K562 (cell line): Measurements from ENCODE around the gene CDHR2. TPM values are rescaled to one million over a fixed set of nuclear protein-coding genes. Genes with fewer than 3 reads are reported as not detected.

Experiments used
- ATAC-seq: fragments of 200-7000 bp; cut with Tn5 transposase; 3 replicates; pipeline ENCODE4 v1.9.1; 2020; ENCODE audit warnings: moderate library complexity
- BruUV-seq: library from RNA; stranded (reverse); fragments of 400-500 nt; replicated peaks from 2 replicates; lab custom pipeline; 2021; lab: Mats Ljungman, UMichigan
- CTCF ChIA-PET: fragments of 300-600 bp; formaldehyde crosslinking; extraction: SDS; loops from one replicate; lab custom pipeline; 2021; ENCODE audit warnings: low intra/inter-chr PET ratio; lab: Yijun Ruan, JAX
- POLR2A ChIA-PET: fragments of 300-600, 350-650 bp; sonication (Branson Sonifier 250); formaldehyde crosslinking; extraction: SDS; loops from one replicate; lab custom pipeline; 2021; ENCODE audit warnings: antibody characterized with exemption, inconsistent platforms; lab: Yijun Ruan, JAX
- DNase-seq, 4 experiments: peaks; one replicate each; pipeline versions ENCODE4 v3.0.0 to v3.0.0-alpha.2; 2011 to 2018; ENCODE audit warnings: low spot score in 3 of 4, mixed read lengths in 3 of 4; ENCODE audit errors: extremely low read depth in 1 of 4
- FAIRE-seq: peaks from 2 replicates; lab custom pipeline; 2011; peaks lifted over from hg19 to GRCh38; lab: Jason Lieb, UNC
- H2AFZ ChIP-seq: 2 replicates; pipeline ENCODE4 v1.6.0; 2011; ENCODE audit warnings: low read depth, low read length, control low read depth, inconsistent platforms
- H3K27ac ChIP-seq: fragments of 200-600 bp; 3 replicates; pipeline ENCODE4 v1.8.0; 2011; ENCODE audit warnings: low read depth, mild to moderate bottlenecking, control low read depth, inconsistent platforms, low read length, moderate library complexity, mixed read lengths; ENCODE audit errors: extremely low read depth
- H3K27me3 ChIP-seq, 2 experiments: fragments of 300-600 bp in 1 of 2; 2 replicates in 1 of 2; 3 replicates in 1 of 2; pipeline versions ENCODE4 v1.6.0 to v1.8.0; 2011; ENCODE audit warnings: inconsistent platforms in 2 of 2, low read length in 2 of 2, mild to moderate bottlenecking in 1 of 2, mixed read lengths in 1 of 2, moderate library complexity in 1 of 2; ENCODE audit not compliant: control insufficient read depth in 2 of 2, insufficient read depth in 2 of 2
- H3K36me3 ChIP-seq: fragments of 300-600 bp; 3 replicates; pipeline ENCODE4 v1.8.0; 2011; ENCODE audit warnings: mild to moderate bottlenecking, low read length, inconsistent platforms; ENCODE audit not compliant: control insufficient read depth, insufficient read depth
- H3K4me1 ChIP-seq, 2 experiments: fragments of 200-600 bp in 1 of 2; replicated peaks in 1 of 2; 2 replicates in 1 of 2; 3 replicates in 1 of 2; pipeline versions ENCODE4 v1.5.1 to v1.8.0; 2011; ENCODE audit warnings: inconsistent platforms in 2 of 2, low read length in 2 of 2, mild to moderate bottlenecking in 1 of 2, mixed read lengths in 1 of 2, moderate library complexity in 1 of 2; ENCODE audit not compliant: control insufficient read depth in 2 of 2, insufficient read depth in 2 of 2
- H3K4me2 ChIP-seq: 2 replicates; pipeline ENCODE4 v1.6.1; 2011; ENCODE audit warnings: low read length, control low read depth, inconsistent platforms, mixed read lengths; ENCODE audit not compliant: insufficient read depth
- H3K4me3 ChIP-seq: fragments of 200-600 bp; sonication (generic), shearing (Covaris generic); 2 replicates; pipeline ENCODE4 v1.5.1; 2016; ENCODE audit warnings: control low read depth, inconsistent platforms
- H3K79me2 ChIP-seq: fragments of 200-600 bp; 3 replicates; pipeline ENCODE4 v1.8.0; 2011; ENCODE audit warnings: low read length, inconsistent platforms; ENCODE audit not compliant: control insufficient read depth, insufficient read depth
- H3K9ac ChIP-seq, 2 experiments: 2 replicates each; pipeline versions ENCODE4 v1.6.0 to v1.6.1; 2011; ENCODE audit warnings: low read depth in 2 of 2, low read length in 2 of 2, control low read depth in 1 of 2, inconsistent platforms in 1 of 2, mild to moderate bottlenecking in 1 of 2, mixed read lengths in 1 of 2; ENCODE audit not compliant: insufficient read depth in 1 of 2
- H3K9me1 ChIP-seq: one replicate; pipeline ENCODE4 v1.6.0; 2011; ENCODE audit warnings: inconsistent platforms, mild to moderate bottlenecking, low read length, moderate library complexity; ENCODE audit not compliant: control insufficient read depth, insufficient read depth
- H3K9me3 ChIP-seq: replicated peaks from 2 replicates; pipeline ENCODE4 v1.5.1; 2011; ENCODE audit warnings: low read depth, low read length, inconsistent platforms; ENCODE audit not compliant: control insufficient read depth, insufficient read depth
- H4K20me1 ChIP-seq: replicated peaks from 2 replicates; pipeline ENCODE4 v1.6.1; 2011; ENCODE audit warnings: low read length, inconsistent platforms, mixed read lengths; ENCODE audit not compliant: control insufficient read depth, insufficient read depth
- GATAD2B ChIP-seq: fragments of 450-650 bp; IDR thresholded peaks from 2 replicates; pipeline ENCODE4 v1.6.1; 2017; ENCODE audit warnings: mild to moderate bottlenecking, borderline replicate concordance
- POLR2G ChIP-seq: fragments of 200-400 bp; formaldehyde crosslinking; IDR thresholded peaks from 2 replicates; pipeline ENCODE4 v1.6.1; 2017; ENCODE audit warnings: low read depth, mild to moderate bottlenecking, antibody characterized with exemption, low read length, moderate library complexity
- RBFOX2 ChIP-seq: fragments of 200-400 bp; formaldehyde crosslinking; IDR thresholded peaks from 2 replicates; pipeline ENCODE4 v1.6.1; 2017; ENCODE audit warnings: low read depth, mild to moderate bottlenecking, low read length, moderate library complexity
- SIN3A ChIP-seq, 2 experiments: fragments of 150-350 bp in 1 of 2; IDR thresholded peaks; 2 replicates each; pipeline ENCODE4 v1.6.1; 2011 to 2016; ENCODE audit warnings: borderline replicate concordance in 2 of 2, low read depth in 2 of 2, low read length in 2 of 2, mild to moderate bottlenecking in 2 of 2, moderate library complexity in 2 of 2; ENCODE audit not compliant: control insufficient read depth in 1 of 2
- SMAD3 ChIP-seq: fragments of 450-650 bp; formaldehyde crosslinking; conservative IDR thresholded peaks from 2 replicates; pipeline ENCODE4 v1.4.0; 2020; ENCODE audit warnings: mild to moderate bottlenecking
- SNAPC5 ChIP-seq: fragments of 250-450 bp; sonication (Bioruptor Pico); IDR thresholded peaks from 2 replicates; pipeline ENCODE4 v1.8.0; 2021; ENCODE audit warnings: moderate library complexity, mild to moderate bottlenecking, inconsistent platforms
- TGIF2 ChIP-seq: sonication (generic); formaldehyde crosslinking; IDR thresholded peaks from 2 replicates; pipeline ENCODE4 v1.8.1; 2022; ENCODE audit warnings: mild to moderate bottlenecking, missing genetic modification reagents, moderate library complexity
- ZNF740 ChIP-seq, 3 experiments: fragments of 200-800 bp in 1 of 3; sonication (Bioruptor generic) in 1 of 3; sonication (generic) in 1 of 3; formaldehyde crosslinking in 1 of 3; IDR thresholded peaks; 2 replicates each; pipeline versions ENCODE4 v1.6.1 to v1.8.0; 2016 to 2022; ENCODE audit warnings: mild to moderate bottlenecking in 2 of 3, missing compliant biosample characterization in 2 of 3, missing genetic modification characterization in 2 of 3, missing genetic modification reagents in 1 of 3
- WGBS: fragments of 100-300 bp; shearing (Covaris generic); methylation state at CpG from one replicate; pipeline ENCODE4 v1.1.6; 2016; ENCODE audit warnings: low coverage, mixed read lengths; ENCODE audit not compliant: insufficient coverage; ENCODE audit errors: missing lambda C conversion rate; 5-methylcytosine and 5-hydroxymethylcytosine counted together
- in situ Hi-C: fragments of 300-500 bp; cut with MboI; formaldehyde crosslinking; loops from 4 replicates; pipeline ENCODE4 v1.15.0; 2018; ENCODE audit warnings: inconsistent platforms, mixed read lengths
- intact Hi-C: fragments of 100-400 bp; cut with micrococcal nuclease; formaldehyde crosslinking; loops from 2 replicates; pipeline ENCODE4 v1.14.2; 2022
- polyA plus RNA-seq, 8 experiments: library from polyadenylated mRNA; depleted of rRNA in 4 of 8; stranded (reverse) in 5 of 8; unstranded in 3 of 8; fragments of >200 nt; fragmentation: Nextera tagmentation in 2 of 8; fragmentation: Illumina TruSeq in 1 of 8; extraction: Ambion mirVana in 2 of 8; extraction: Trizol in 1 of 8; gene quantifications; 2 replicates each; pipeline versions ENCODE4 v1.2.1 to v1.2.3, GENCODE V29; 2011 to 2014; ENCODE audit warnings: inconsistent platforms in 1 of 8, missing spikeins in 1 of 8
- total RNA-seq, 7 experiments: library from RNA; depleted of rRNA in 6 of 7; stranded (reverse); fragments of >200 nt in 6 of 7; fragmentation: Illumina TruSeq in 2 of 7; extraction: Trizol in 2 of 7; gene quantifications; 2 replicates each; pipeline versions ENCODE4 v1.2.1 to v1.2.3, GENCODE V29; 2011 to 2021; ENCODE audit warnings: low replicate concordance in 1 of 7

The CDHR2 gene
- total and polyA plus RNA-seq, 9 of the 15 experiments (the other 6 are each of a cell fraction or from before 2014, with no cell fraction given), result 0.01 to 0.62 (median 0.09) TPM; not detected in 2

DNA sequence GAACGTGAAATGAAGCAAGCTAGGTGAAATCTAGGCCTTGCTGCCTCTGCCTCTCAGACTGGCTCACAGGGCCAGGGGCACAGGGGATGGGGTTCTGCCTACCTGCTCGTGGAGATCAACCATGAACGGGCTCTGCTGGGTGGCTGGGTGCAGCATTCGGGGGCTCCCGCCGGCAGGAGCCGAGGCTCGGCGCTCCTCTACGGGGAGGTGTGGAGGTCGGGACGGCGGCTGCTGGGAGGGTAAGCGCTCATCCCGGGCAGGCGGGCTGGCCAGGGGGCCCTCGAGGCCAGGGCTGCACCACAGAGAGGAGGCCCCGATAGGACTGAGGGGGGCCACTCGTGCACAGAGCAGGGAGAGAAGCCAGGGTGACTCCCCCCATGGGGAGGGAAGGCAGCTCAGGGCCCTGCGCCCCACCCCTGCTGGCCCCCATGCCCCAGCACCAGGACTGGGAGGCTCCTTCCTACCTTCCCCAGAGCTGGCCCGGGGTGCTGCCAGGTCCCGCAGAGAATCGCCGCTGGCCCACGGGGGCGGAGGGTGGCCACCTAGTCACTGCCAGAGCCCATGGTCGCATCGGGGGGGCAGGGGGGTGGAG, 17.1 kb upstream of the CDHR2 start:
- H3K9me1 ChIP-seq, result peaks cover 4% of the 10 kb centered on the region
- WGBS, result 94% methylated on average over 16 of the region's 28 CpGs
- FAIRE-seq (no peak), ATAC-seq (no peak)
- no peak overlapping the region for H3K4me2 ChIP-seq
- H3K9ac ChIP-seq, result no peak overlapping the region
- H3K27ac ChIP-seq, result no peak overlapping the region
- TF ChIP-seq ZNF740 (CRISPR knock-in tag; IDR thresholded peaks at IDR 0.05) (peak; percentile 50; the same call in 1 of the 2 replicates), ZNF740 (tag; IDR thresholded peaks at IDR 0.05) (no peak), TGIF2 (CRISPR knock-in tag) (no peak), SNAPC5 (CRISPR knock-in tag) (no peak), SIN3A (IDR thresholded peaks at IDR 0.05; ENCODE audit: borderline replicate concordance in 2 of 2, control insufficient read depth in 1 of 2, low read depth in 2 of 2, low read length in 2 of 2) (no peak), GATAD2B (no peak), POLR2G (peak; percentile 51), RBFOX2 (peak; percentile 59), SMAD3 (CRISPR knock-in tag) (no peak)
- TF ChIP-seq, all 486 proteins: peak for 3
- Histone ChIP-seq H3K27me3 (no peaks in the 10 kb centered on the region), H4K20me1 (peaks cover 26% of the 10 kb centered on the region; the same call in 1 of the 2 replicates), H3K4me3 (no peak overlapping the region), H3K4me1 (peaks cover 27 to 63% of the 10 kb centered on the region in 2 experiments), H3K36me3 (peaks cover 78% of the 10 kb centered on the region; the same call in 2 of the 3 replicates), H2AFZ (no peak overlapping the region), H3K79me2 (peaks cover 43% of the 10 kb centered on the region), H3K9me3 (no peaks in the 10 kb centered on the region)
- no TSS peak for BruUV-seq
- intact Hi-C loops (no loop called here), in situ Hi-C loops (no loop called here)
- POLR2A ChIA-PET, result interaction anchor here (0.6 to 1.3 kb wide), 3 partner anchors 10 to 84 kb away, joined by 3 to 6 read pairs (median 5); partner anchors contain the start of gene FAF2
- no peak for DNase-seq
- CTCF ChIA-PET, result no interaction called here
